Central memory CD8-positive, alpha-beta T cell (primary cell): ENCODE data around the gene GOSR1.
"Not testable (repeated sequence)": the region's sequence is repeated elsewhere in the genome, so short reads cannot be mapped to it uniquely, and the experiment has no call there.

Source experiments
- ATAC-seq: fragments of 150-1000 bp; cut with Tn5 transposase; replicated peaks from 2 replicates; pipeline ENCODE4 v1.10.0; 2022; ENCODE audit warnings: mild to moderate bottlenecking, moderate FRiP score, moderate number of reproducible peaks; ENCODE audit not compliant: poor library complexity, severe bottlenecking; ENCODE audit errors: extremely low read depth
- DNase-seq, 2 donors: peaks; one replicate each; pipeline ENCODE4 v3.0.0; 2021; ENCODE audit warnings: low spot score in 2 of 2
- H3K27ac Mint-ChIP-seq: one replicate; pipeline ENCODE4 v1.8.0; 2022; ENCODE audit warnings: low read depth, mild to moderate bottlenecking, moderate library complexity, mixed read lengths
- H3K27me3 Mint-ChIP-seq: one replicate; pipeline ENCODE4 v1.8.0; 2022; ENCODE audit warnings: mixed read lengths
- H3K36me3 Mint-ChIP-seq: one replicate; pipeline ENCODE4 v1.8.0; 2022; ENCODE audit warnings: mild to moderate bottlenecking, moderate library complexity, mixed read lengths; ENCODE audit not compliant: insufficient read depth
- H3K4me1 Mint-ChIP-seq: one replicate; pipeline ENCODE4 v1.8.0; 2022; ENCODE audit warnings: mixed read lengths
- H3K4me3 Mint-ChIP-seq: one replicate; pipeline ENCODE4 v1.8.0; 2022; ENCODE audit warnings: mild to moderate bottlenecking, moderate library complexity, mixed read lengths
- H3K9me3 Mint-ChIP-seq: one replicate; pipeline ENCODE4 v1.8.0; 2022; ENCODE audit warnings: mixed read lengths

Gene GOSR1

GRCh38 chr17:30560117-30561026, 83.2 kb downstream of the GOSR1 start:
- not testable (repeated sequence) for ATAC-seq, H3K9me3 Mint-ChIP-seq, H3K36me3 Mint-ChIP-seq, DNase-seq, H3K27ac Mint-ChIP-seq, H3K4me1 Mint-ChIP-seq, H3K4me3 Mint-ChIP-seq
- peaks cover 35% of the 10 kb centered on the region for H3K27me3 Mint-ChIP-seq

DNA sequence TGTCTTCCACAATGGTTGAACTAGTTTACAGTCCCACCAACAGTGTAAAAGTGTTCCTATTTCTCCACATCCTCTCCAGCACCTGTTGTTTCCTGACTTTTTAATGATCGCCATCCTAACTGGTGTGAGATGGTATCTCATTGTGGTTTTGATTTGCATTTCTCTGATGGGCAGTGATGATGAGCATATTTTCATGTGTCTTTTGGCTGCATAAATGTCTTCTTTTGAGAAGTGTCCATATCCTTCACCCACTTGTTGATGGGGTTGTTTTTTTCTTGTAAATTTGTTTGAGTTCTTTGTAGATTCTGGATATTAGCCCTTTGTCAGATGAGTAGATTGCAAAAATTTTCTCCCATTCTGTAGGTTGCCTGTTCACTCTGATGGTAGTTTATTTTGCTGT, 84.6 kb downstream of the GOSR1 start:
- not testable (repeated sequence) for H3K27ac Mint-ChIP-seq, DNase-seq, ATAC-seq, H3K36me3 Mint-ChIP-seq, H3K4me3 Mint-ChIP-seq, H3K4me1 Mint-ChIP-seq, H3K9me3 Mint-ChIP-seq
- peaks cover 41% of the 10 kb centered on the region for H3K27me3 Mint-ChIP-seq

- not testable (repeated sequence) for H3K27ac Mint-ChIP-seq, ATAC-seq, H3K9me3 Mint-ChIP-seq, H3K36me3 Mint-ChIP-seq, H3K4me3 Mint-ChIP-seq, H3K4me1 Mint-ChIP-seq, DNase-seq
- H3K27me3 Mint-ChIP-seq = peaks cover 57% of the 10 kb centered on the region
These were observed 86.1 kb downstream of the GOSR1 start for GRCh38 chr17:30563131-30563904.

GRCh38 chr17:30563905-30564390, 86.7 kb downstream of the GOSR1 start:
- not testable (repeated sequence) for H3K27ac Mint-ChIP-seq, ATAC-seq, H3K4me1 Mint-ChIP-seq, DNase-seq, H3K9me3 Mint-ChIP-seq, H3K36me3 Mint-ChIP-seq, H3K4me3 Mint-ChIP-seq
- H3K27me3 Mint-ChIP-seq = peaks cover 62% of the 10 kb centered on the region

DNA sequence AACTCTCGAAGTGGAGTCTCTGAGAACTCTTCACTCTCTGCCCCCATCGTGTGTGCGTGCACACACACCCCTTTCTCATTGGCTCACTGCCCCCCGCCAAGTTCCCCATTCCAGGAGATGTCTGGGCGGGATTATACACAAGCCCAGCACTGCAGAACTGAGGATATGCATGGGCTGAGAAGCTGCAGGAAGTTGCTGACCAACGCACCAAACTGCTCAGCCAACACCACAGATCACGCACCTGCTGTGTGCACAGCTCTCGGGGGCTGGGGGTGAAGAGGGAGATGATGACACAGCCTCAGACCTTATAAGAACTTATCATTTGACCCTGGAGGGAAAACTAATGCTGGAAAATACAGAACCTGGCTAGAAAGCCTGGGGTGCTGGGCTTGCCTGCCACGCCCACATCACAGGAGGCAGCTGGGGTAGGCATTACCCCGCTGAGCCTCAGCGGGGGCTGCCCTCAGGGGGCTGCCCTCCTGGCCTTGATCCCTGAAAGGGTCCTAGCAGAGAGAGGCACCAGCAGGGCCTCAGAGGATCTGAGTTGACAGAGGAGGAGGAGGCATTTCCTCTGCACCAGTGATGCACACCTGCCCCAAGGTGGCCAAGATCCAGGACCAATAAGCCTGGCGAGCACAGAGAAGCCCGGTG, 87.3 kb downstream of the GOSR1 start:
- peaks cover 65% of the 10 kb centered on the region for H3K27me3 Mint-ChIP-seq
- ATAC-seq, H3K27ac Mint-ChIP-seq, H3K9me3 Mint-ChIP-seq, H3K36me3 Mint-ChIP-seq, H3K4me1 Mint-ChIP-seq, H3K4me3 Mint-ChIP-seq, DNase-seq: not testable (repeated sequence)

- no peak for ATAC-seq
- no peak overlapping the region for H3K4me3 Mint-ChIP-seq
- H3K4me1 Mint-ChIP-seq = no peaks in the 10 kb centered on the region
- H3K27me3 Mint-ChIP-seq = peaks cover 61% of the 10 kb centered on the region
- peaks cover under 1% of the 10 kb centered on the region for H3K36me3 Mint-ChIP-seq
- H3K9me3 Mint-ChIP-seq = no peaks in the 10 kb centered on the region
- H3K27ac Mint-ChIP-seq = no peak overlapping the region
- no peak for DNase-seq
These were observed 88.1 kb downstream of the GOSR1 start for GRCh38 chr17:30565073-30565935.

- H3K27me3 Mint-ChIP-seq = peaks cover 61% of the 10 kb centered on the region
- not testable (repeated sequence) for H3K4me1 Mint-ChIP-seq, H3K27ac Mint-ChIP-seq, H3K4me3 Mint-ChIP-seq, H3K9me3 Mint-ChIP-seq, DNase-seq, ATAC-seq, H3K36me3 Mint-ChIP-seq
These were observed 88.9 kb downstream of the GOSR1 start for GRCh38 chr17:30566104-30566503.

GRCh38 chr17:30566516-30567225, 89.5 kb downstream of the GOSR1 start:
- not testable (repeated sequence) for DNase-seq

GRCh38 chr17:30567231-30568116, 90.3 kb downstream of the GOSR1 start:
- Mint-ChIP-seq H3K9me3 (no peaks in the 10 kb centered on the region), H3K4me3 (no peak overlapping the region), H3K27ac (no peak overlapping the region), H3K4me1 (no peaks in the 10 kb centered on the region), H3K36me3 (no peaks in the 10 kb centered on the region), H3K27me3 (peaks cover 69% of the 10 kb centered on the region)
- DNase-seq = no peak
- no peak for ATAC-seq

More at GRCh38 chr17:30566516-30567225, 89.5 kb downstream of the GOSR1 start:
- not testable (repeated sequence) for H3K9me3 Mint-ChIP-seq, H3K4me3 Mint-ChIP-seq, ATAC-seq, H3K27ac Mint-ChIP-seq, H3K36me3 Mint-ChIP-seq, H3K4me1 Mint-ChIP-seq
- H3K27me3 Mint-ChIP-seq = peaks cover 61% of the 10 kb centered on the region

DNA sequence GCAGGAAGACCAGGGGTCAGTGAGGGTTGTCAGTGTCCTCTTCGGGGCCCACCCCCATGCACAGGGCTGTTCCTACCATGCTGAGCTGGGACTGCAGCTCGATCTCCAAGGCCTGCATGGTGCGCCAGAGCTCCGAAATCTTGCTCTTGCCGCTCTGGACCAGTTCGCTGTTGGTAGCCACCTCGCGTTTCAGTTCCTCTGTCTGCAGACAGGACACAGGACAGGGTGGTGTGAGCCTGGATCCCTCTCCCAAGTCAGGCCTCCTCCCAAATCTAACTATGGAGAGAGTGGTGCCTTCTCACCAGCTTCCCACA, 90.9 kb downstream of the GOSR1 start:
- ATAC-seq (no peak), DNase-seq (no peak)
- no peaks in the 10 kb centered on the region for H3K4me1 Mint-ChIP-seq
- no peaks in the 10 kb centered on the region for H3K9me3 Mint-ChIP-seq
- H3K27ac Mint-ChIP-seq = no peak overlapping the region
- peaks cover 69% of the 10 kb centered on the region for H3K27me3 Mint-ChIP-seq
- H3K4me3 Mint-ChIP-seq = no peak overlapping the region
- no peaks in the 10 kb centered on the region for H3K36me3 Mint-ChIP-seq
